ENCODE measurements around the gene ASB6.
"Not testable (repeated sequence)": the region's sequence is repeated elsewhere in the genome, so short reads cannot be mapped to it uniquely, and the experiment has no call there.

Gene ASB6

GRCh38 chr9:129666575-129666974 is 24.6 kb upstream of the ASB6 start:
- DNase-seq: no peak

GRCh38 chr9:129665814-129666520 is 24.0 kb upstream of the ASB6 start:
- no peak for DNase-seq

GRCh38 chr9:129665389-129665775 is 23.4 kb upstream of the ASB6 start, which contains the start of gene PRRX2:
TSS of gene PRRX2 (plus strand) at chr9:129665647. CDS start at chr9:129665868, 221 bp downstream.
- no peak for DNase-seq

- no peak for DNase-seq
Measured at GRCh38 chr9:129664746-129665388, 22.9 kb upstream of the ASB6 start.

GRCh38 chr9:129662239-129662638 is 20.3 kb upstream of the ASB6 start:
- DNase-seq: not testable (repeated sequence)

- DNase-seq: no peak
Measured at GRCh38 chr9:129661029-129661428, 19.1 kb upstream of the ASB6 start.

- DNase-seq: peak; percentile 43
Measured at GRCh38 chr9:129656795-129657390, 14.9 kb upstream of the ASB6 start.

GRCh38 chr9:129655696-129656095 is 13.7 kb upstream of the ASB6 start:
- DNase-seq: no peak

GRCh38 chr9:129655154-129655553 is 13.2 kb upstream of the ASB6 start:
- no peak for DNase-seq

- no peak for DNase-seq
Measured at GRCh38 chr9:129654554-129655040, 12.6 kb upstream of the ASB6 start.

GRCh38 chr9:129653823-129654553 is 12.0 kb upstream of the ASB6 start:
- no peak for DNase-seq

- DNase-seq: no peak
Measured at GRCh38 chr9:129650680-129651235, 8.8 kb upstream of the ASB6 start.

GRCh38 chr9:129649726-129650679 is 8.1 kb upstream of the ASB6 start:
- no peak for DNase-seq

- DNase-seq: no peak
Measured at GRCh38 chr9:129648764-129649115, 6.8 kb upstream of the ASB6 start.

- no peak for DNase-seq
Measured at GRCh38 chr9:129648092-129648763, 6.3 kb upstream of the ASB6 start.

- DNase-seq: no peak
Measured at GRCh38 chr9:129647635-129648034, 5.7 kb upstream of the ASB6 start.

GRCh38 chr9:129646654-129647053 is 4.7 kb upstream of the ASB6 start:
- no peak for DNase-seq

GRCh38 chr9:129646252-129646651 is 4.3 kb upstream of the ASB6 start:
- DNase-seq: no peak

- DNase-seq: no peak
Measured at GRCh38 chr9:129644902-129645301, 3.0 kb upstream of the ASB6 start.

GRCh38 chr9:129644365-129644764 is 2.4 kb upstream of the ASB6 start:
- no peak for DNase-seq

- DNase-seq: no peak
Measured at GRCh38 chr9:129643706-129644105, 1.8 kb upstream of the ASB6 start.
